ENCODE results near the gene CCDC121. TPM values are rescaled to one million over a fixed set of nuclear protein-coding genes. Genes with fewer than 3 reads are reported as not detected.

Gene CCDC121
- total RNA-seq, 1 experiment from 2014 or later, result 4.7 TPM

- Mint-ChIP-seq H3K27ac (ENCODE audit: unreplicated experiment) (no peak overlapping the region), H3K4me1 (ENCODE audit: low read depth, unreplicated experiment) (no peaks in the 10 kb centered on the region), H3K36me3 (ENCODE audit: insufficient read depth, unreplicated experiment) (peaks cover 32% of the 10 kb centered on the region), H3K4me3 (ENCODE audit: unreplicated experiment) (no peak overlapping the region), H3K27me3 (ENCODE audit: insufficient read depth, unreplicated experiment) (no peaks in the 10 kb centered on the region), H3K9me3 (ENCODE audit: unreplicated experiment) (no peaks in the 10 kb centered on the region)
- Histone ChIP-seq H3K4me3 (ENCODE audit: low read depth, low read length) (no peak overlapping the region), H3K4me1 (no peaks in the 10 kb centered on the region), H3K27me3 (replicated peaks; ENCODE audit: control insufficient read depth, insufficient read depth, low read length) (no peaks in the 10 kb centered on the region), H3K9me3 (no peaks in the 10 kb centered on the region), H3K36me3 (ENCODE audit: control insufficient read depth, insufficient read depth, low read length) (peaks cover 4% of the 10 kb centered on the region)
- ChIA-PET CTCF (no interaction called here), POLR2A (no interaction called here)
- intact Hi-C loops (cut with micrococcal nuclease; ENCODE audit: unreplicated experiment), result no loop called here
- no peak for DNase-seq
- no TSS peak for BruUV-seq (replicated peaks)
- TF ChIP-seq, protein P1, sequence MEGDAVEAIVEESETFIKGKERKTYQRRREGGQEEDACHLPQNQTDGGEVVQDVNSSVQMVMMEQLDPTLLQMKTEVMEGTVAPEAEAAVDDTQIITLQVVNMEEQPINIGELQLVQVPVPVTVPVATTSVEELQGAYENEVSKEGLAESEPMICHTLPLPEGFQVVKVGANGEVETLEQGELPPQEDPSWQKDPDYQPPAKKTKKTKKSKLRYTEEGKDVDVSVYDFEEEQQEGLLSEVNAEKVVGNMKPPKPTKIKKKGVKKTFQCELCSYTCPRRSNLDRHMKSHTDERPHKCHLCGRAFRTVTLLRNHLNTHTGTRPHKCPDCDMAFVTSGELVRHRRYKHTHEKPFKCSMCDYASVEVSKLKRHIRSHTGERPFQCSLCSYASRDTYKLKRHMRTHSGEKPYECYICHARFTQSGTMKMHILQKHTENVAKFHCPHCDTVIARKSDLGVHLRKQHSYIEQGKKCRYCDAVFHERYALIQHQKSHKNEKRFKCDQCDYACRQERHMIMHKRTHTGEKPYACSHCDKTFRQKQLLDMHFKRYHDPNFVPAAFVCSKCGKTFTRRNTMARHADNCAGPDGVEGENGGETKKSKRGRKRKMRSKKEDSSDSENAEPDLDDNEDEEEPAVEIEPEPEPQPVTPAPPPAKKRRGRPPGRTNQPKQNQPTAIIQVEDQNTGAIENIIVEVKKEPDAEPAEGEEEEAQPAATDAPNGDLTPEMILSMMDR (IDR thresholded peaks at IDR 0.05; ENCODE audit: insufficient read depth in 1 of 2, low read depth in 1 of 2, low read length in 1 of 2, severe bottlenecking in 1 of 2, unreplicated experiment in 1 of 2), result no peak
Observed at GRCh38 chr2:27615316-27615715, 13.5 kb downstream of the CCDC121 start.

DNA sequence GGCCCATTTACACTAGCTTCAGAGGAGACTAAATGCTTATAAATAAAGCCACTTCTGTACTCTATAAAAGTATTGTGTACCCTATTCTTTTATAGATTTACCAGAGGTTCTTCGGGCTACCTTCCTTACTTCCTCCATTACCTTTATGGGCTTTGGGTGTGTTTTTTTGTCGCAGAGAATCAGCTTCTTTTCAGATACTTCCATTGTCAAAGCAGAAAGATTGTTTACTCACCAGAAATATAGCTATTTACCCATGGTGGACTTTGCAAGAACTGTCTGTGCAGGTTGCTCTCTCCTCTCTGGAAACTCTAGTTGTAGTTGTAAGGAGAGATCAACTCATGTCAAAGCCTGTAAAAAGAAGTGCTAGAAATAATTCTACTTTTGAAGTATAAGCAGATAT is 14.8 kb downstream of the CCDC121 start:
- Mint-ChIP-seq H3K27me3 (ENCODE audit: insufficient read depth, unreplicated experiment) (no peaks in the 10 kb centered on the region), H3K4me1 (ENCODE audit: low read depth, unreplicated experiment) (no peaks in the 10 kb centered on the region), H3K4me3 (ENCODE audit: unreplicated experiment) (no peak overlapping the region), H3K9me3 (ENCODE audit: unreplicated experiment) (no peaks in the 10 kb centered on the region), H3K36me3 (ENCODE audit: insufficient read depth, unreplicated experiment) (peaks cover 38% of the 10 kb centered on the region), H3K27ac (ENCODE audit: unreplicated experiment) (no peak overlapping the region)
- intact Hi-C loops (cut with micrococcal nuclease; ENCODE audit: unreplicated experiment), result no loop called here
- CTCF ChIA-PET, result no interaction called here
- H3K4me1 ChIP-seq, result no peaks in the 10 kb centered on the region
- H3K9me3 ChIP-seq, result no peaks in the 10 kb centered on the region
- no TSS peak for BruUV-seq (replicated peaks)
- no peak for DNase-seq
- H3K36me3 ChIP-seq (ENCODE audit: control insufficient read depth, insufficient read depth, low read length), result peaks cover 4% of the 10 kb centered on the region
- POLR2A ChIA-PET, result interaction anchor here (0.6 kb wide), 1 partner anchor 170 kb away, joined by 3 read pairs; no protein-coding TSS in a partner anchor
- H3K27me3 ChIP-seq (replicated peaks; ENCODE audit: control insufficient read depth, insufficient read depth, low read length), result no peaks in the 10 kb centered on the region
- TF ChIP-seq, protein P1 (IDR thresholded peaks at IDR 0.05; ENCODE audit: insufficient read depth in 1 of 2, low read depth in 1 of 2, low read length in 1 of 2, severe bottlenecking in 1 of 2, unreplicated experiment in 1 of 2), result no peak
- H3K4me3 ChIP-seq (ENCODE audit: low read depth, low read length), result no peak overlapping the region

DNA sequence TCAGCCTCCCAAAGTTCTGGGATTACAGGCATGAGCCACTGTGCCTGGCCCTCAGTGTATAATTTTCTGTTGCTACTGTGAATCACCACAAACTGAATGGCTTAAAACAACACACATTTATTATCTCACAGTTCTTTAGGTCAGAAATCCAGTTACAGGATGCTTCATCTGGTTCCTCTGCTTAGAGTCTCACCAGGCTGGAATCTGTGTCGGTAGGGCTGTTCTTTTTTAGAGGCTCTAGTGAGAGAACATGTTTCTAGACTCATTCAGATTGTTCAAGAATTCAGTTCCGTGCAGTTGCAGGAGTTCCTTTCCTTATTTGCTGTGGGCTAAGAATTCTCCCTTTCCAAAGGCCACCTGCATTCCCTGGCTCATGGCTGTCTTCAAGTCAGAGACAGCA is 22.2 kb downstream of the CCDC121 start:
- no peak for DNase-seq
- no peaks in the 10 kb centered on the region for H3K27me3 Mint-ChIP-seq (ENCODE audit: insufficient read depth, unreplicated experiment)
- BruUV-seq (replicated peaks), result no TSS peak
- Histone ChIP-seq H3K4me1 (0 out of 2 replicates have a peak, but pooled peaks cover 4% of the 10 kb centered on the region), H3K27me3 (replicated peaks; ENCODE audit: control insufficient read depth, insufficient read depth, low read length) (no peaks in the 10 kb centered on the region), H3K36me3 (ENCODE audit: control insufficient read depth, insufficient read depth, low read length) (peaks cover 2% of the 10 kb centered on the region; the same call in 1 of the 2 replicates), H3K9me3 (no peaks in the 10 kb centered on the region), H3K4me3 (ENCODE audit: low read depth, low read length) (no peak overlapping the region)
- no peak overlapping the region for H3K4me3 Mint-ChIP-seq (ENCODE audit: unreplicated experiment)
- intact Hi-C loops (cut with micrococcal nuclease; ENCODE audit: unreplicated experiment), result no loop called here
- peaks cover 58% of the 10 kb centered on the region for H3K36me3 Mint-ChIP-seq (ENCODE audit: insufficient read depth, unreplicated experiment)
- no peak overlapping the region for H3K27ac Mint-ChIP-seq (ENCODE audit: unreplicated experiment)
- H3K4me1 Mint-ChIP-seq (ENCODE audit: low read depth, unreplicated experiment), result no peaks in the 10 kb centered on the region
- CTCF ChIA-PET, result no interaction called here
- H3K9me3 Mint-ChIP-seq (ENCODE audit: unreplicated experiment), result no peaks in the 10 kb centered on the region
- POLR2A ChIA-PET, result no interaction called here
- TF ChIP-seq, protein P1 (IDR thresholded peaks at IDR 0.05; ENCODE audit: insufficient read depth in 1 of 2, low read depth in 1 of 2, low read length in 1 of 2, severe bottlenecking in 1 of 2, unreplicated experiment in 1 of 2), result no peak

All from Caco-2 (cell line).